CD8-positive, alpha-beta memory T cell (primary cell): Measurements from ENCODE around the gene PAX4. TPM values are rescaled to one million over a fixed set of nuclear protein-coding genes. Genes with fewer than 3 reads are reported as not detected.
A peak's percentile ranks its signal among the peaks of the same experiment; 100 is the strongest.

Source experiments
- CTCF ChIA-PET: fragments of 350-600 bp; sonication (Branson Sonifier 250); formaldehyde crosslinking; loops from one replicate; lab custom pipeline; 2021; ENCODE audit warnings: antibody characterized with exemption; lab: Charles Lee
- POLR2A ChIA-PET: fragments of 350-600 bp; sonication (Branson Sonifier 250); formaldehyde crosslinking; loops from one replicate; lab custom pipeline; 2021; ENCODE audit warnings: antibody characterized with exemption; lab: Charles Lee
- DNase-seq, 5 donors: peaks; one replicate each; pipeline versions ENCODE4 v3.0.0 to v3.0.0-alpha.2; 2020 to 2022; ENCODE audit warnings: mixed read lengths in 1 of 5
- H3K27ac ChIP-seq: one replicate; pipeline ENCODE4 v1.7.0; 2013; ENCODE audit warnings: low read depth, mild to moderate bottlenecking, low read length, moderate library complexity
- H3K27me3 ChIP-seq: 2 replicates; pipeline ENCODE4 v1.7.0; 2013; ENCODE audit warnings: low read length, mild to moderate bottlenecking; ENCODE audit not compliant: insufficient read depth, poor library complexity, severe bottlenecking
- H3K36me3 ChIP-seq: 2 replicates; pipeline ENCODE4 v1.7.0; 2013; ENCODE audit warnings: mild to moderate bottlenecking, low read length, moderate library complexity; ENCODE audit not compliant: insufficient read depth
- H3K4me1 ChIP-seq: 2 replicates; pipeline ENCODE4 v1.7.0; 2013; ENCODE audit warnings: mild to moderate bottlenecking, low read length, moderate library complexity; ENCODE audit not compliant: insufficient read depth
- H3K4me3 ChIP-seq: 2 replicates; pipeline ENCODE4 v1.7.0; 2013; ENCODE audit warnings: mild to moderate bottlenecking, low read length
- H3K9me3 ChIP-seq: 2 replicates; pipeline ENCODE4 v1.7.0; 2013; ENCODE audit warnings: mild to moderate bottlenecking, low read length
- H3K27ac Mint-ChIP-seq, 8 donors: one replicate each; pipeline ENCODE4 v1.8.0; 2020 to 2021; ENCODE audit warnings: mixed read lengths in 8 of 8, mild to moderate bottlenecking in 6 of 8, inconsistent platforms in 3 of 8, moderate library complexity in 3 of 8
- H3K27me3 Mint-ChIP-seq, 2 donors: one replicate each; pipeline ENCODE4 v1.8.0; 2020 to 2021; ENCODE audit warnings: mixed read lengths in 2 of 2, mild to moderate bottlenecking in 1 of 2, moderate library complexity in 1 of 2
- H3K36me3 Mint-ChIP-seq, 3 donors: one replicate each; pipeline ENCODE4 v1.8.0; 2020 to 2021; ENCODE audit warnings: mixed read lengths in 3 of 3, inconsistent platforms in 1 of 3, mild to moderate bottlenecking in 1 of 3
- H3K4me1 Mint-ChIP-seq, 3 donors: one replicate each; pipeline ENCODE4 v1.8.0; 2020 to 2021; ENCODE audit warnings: mixed read lengths in 3 of 3, inconsistent platforms in 1 of 3, mild to moderate bottlenecking in 1 of 3
- H3K4me3 Mint-ChIP-seq, 7 donors: one replicate each; pipeline ENCODE4 v1.8.0; 2020 to 2021; ENCODE audit warnings: mixed read lengths in 7 of 7, mild to moderate bottlenecking in 6 of 7, moderate library complexity in 4 of 7, inconsistent platforms in 2 of 7
- H3K9me3 Mint-ChIP-seq, 5 donors: one replicate each; pipeline ENCODE4 v1.8.0; 2020 to 2022; ENCODE audit warnings: mixed read lengths in 5 of 5, mild to moderate bottlenecking in 3 of 5, moderate library complexity in 2 of 5, inconsistent platforms in 1 of 5
- polyA plus RNA-seq: library from polyadenylated mRNA; unstranded; fragments of 300-500 nt; fragmentation: Illumina TruSeq; gene quantifications from one replicate; pipeline ENCODE4 v1.2.3, GENCODE V29; 2021
- total RNA-seq, 2 experiments: library from RNA; stranded (reverse); gene quantifications; one replicate each; pipeline ENCODE4 v1.2.3, GENCODE V29; 2021

The PAX4 gene, protein sequence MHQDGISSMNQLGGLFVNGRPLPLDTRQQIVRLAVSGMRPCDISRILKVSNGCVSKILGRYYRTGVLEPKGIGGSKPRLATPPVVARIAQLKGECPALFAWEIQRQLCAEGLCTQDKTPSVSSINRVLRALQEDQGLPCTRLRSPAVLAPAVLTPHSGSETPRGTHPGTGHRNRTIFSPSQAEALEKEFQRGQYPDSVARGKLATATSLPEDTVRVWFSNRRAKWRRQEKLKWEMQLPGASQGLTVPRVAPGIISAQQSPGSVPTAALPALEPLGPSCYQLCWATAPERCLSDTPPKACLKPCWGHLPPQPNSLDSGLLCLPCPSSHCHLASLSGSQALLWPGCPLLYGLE
- total RNA-seq, result not detected
- polyA plus RNA-seq, result not detected

DNA sequence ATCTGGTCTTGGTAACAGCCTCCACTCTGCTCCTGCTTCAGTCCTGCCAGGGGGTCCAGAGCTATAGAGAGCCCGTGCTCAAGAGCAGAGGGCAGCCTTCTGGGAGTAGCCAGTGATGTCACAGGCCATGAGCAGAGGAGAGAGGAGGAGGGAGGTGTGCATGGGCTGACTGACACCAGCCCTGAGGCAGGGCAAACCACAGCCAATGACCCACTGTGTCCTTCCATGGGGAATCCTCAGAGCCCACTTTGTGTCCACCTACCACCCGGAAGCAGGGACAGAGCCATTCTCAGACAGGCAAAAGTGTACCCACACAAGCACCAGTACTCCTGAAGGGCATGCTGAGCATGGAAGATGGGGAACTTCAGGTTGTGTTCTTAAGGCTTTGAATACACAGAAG, at the start of gene PAX4:
PAX4 (minus strand) TSS at position 101 of the 400 bp plus-strand sequence. CDS start 2,214 bp downstream, outside the sequence.
- Mint-ChIP-seq H3K4me1 (peaks cover 3 to 7% (median 6%) of the 10 kb centered on the region in 3 donors), H3K9me3 (no peaks in the 10 kb centered on the region), H3K4me3 (peak within 1 kb of the TSS in 1 of 7 donors; percentile 45), H3K36me3 (no peaks in the 10 kb centered on the region), H3K27me3 (peaks cover 22 to 77% of the 10 kb centered on the region in 2 donors), H3K27ac (no peak within 1 kb of the TSS)
- Histone ChIP-seq H3K4me3 (no peak within 1 kb of the TSS), H3K9me3 (no peaks in the 10 kb centered on the region), H3K36me3 (no peaks in the 10 kb centered on the region), H3K4me1 (no peaks in the 10 kb centered on the region), H3K27ac (no peak within 1 kb of the TSS), H3K27me3 (peaks cover 4% of the 10 kb centered on the region)
- DNase-seq, result no peak
- POLR2A ChIA-PET, result no interaction called here
- CTCF ChIA-PET, result no interaction called here

DNA sequence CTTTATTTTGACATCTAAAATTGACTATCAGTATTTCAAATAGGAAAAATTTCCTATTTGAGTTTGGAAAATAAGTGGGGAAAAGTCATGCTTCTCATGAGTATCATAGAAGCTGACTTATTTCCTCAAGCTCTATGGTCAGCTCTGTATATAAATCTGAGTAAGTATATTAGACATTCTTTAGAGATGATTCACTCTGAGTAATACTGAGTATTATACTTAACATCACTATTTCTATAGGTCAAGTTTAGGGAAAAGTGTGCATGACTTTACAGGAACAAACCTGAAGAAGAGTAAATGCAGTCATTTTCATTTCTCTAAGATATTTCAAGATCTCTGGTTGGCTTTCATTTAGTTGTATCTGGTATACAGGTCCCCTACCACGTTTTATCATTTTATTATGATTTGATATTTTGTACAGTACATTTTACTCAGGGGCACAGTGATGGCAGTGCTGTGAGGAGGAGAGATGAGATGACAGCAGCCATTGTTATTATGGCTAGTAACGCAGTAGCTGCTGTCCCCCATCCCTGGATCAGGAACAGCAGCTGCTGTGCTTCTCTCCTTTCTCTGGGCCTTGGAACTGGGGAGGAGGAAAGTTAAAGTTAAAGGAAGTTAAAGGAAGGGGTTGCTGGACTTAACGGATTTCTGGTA, 49.2 kb upstream of the PAX4 start:
- Histone ChIP-seq H3K27ac (no peak overlapping the region), H3K4me1 (no peaks in the 10 kb centered on the region), H3K4me3 (no peak overlapping the region), H3K36me3 (no peaks in the 10 kb centered on the region), H3K9me3 (no peaks in the 10 kb centered on the region), H3K27me3 (no peaks in the 10 kb centered on the region)
- CTCF ChIA-PET, result no interaction called here
- H3K4me3 Mint-ChIP-seq, result no peak overlapping the region
- POLR2A ChIA-PET, result no interaction called here
- peaks cover 6 to 46% (median 8%) of the 10 kb centered on the region in 3 donors for H3K36me3 Mint-ChIP-seq
- no peaks in the 10 kb centered on the region for H3K27me3 Mint-ChIP-seq
- no peaks in the 10 kb centered on the region for H3K9me3 Mint-ChIP-seq
- H3K4me1 Mint-ChIP-seq, result peaks cover 62 to 81% (median 70%) of the 10 kb centered on the region in 3 donors
- DNase-seq, result no peak
- H3K27ac Mint-ChIP-seq, result peak overlapping the region in 3 of 8 donors; percentile 15 to 61 (median 59)

DNA sequence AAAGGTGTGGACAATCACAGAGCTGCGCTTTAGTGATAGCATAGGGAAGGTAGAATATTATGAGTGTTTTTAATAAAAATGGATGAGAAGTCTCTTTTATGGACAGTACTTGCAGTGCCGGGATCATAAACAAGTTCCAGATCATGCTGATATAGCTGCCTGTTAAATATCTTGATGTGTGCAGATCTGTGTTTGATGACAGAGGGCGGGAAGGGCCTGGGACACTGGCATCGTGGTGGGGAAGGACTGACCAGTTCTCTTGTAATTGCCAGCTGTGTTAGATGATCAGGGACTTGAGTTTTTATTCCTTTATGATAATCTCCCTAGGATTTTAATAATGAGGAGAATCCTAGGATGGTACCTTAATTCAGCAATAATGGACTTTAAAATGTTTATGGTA, 48.7 kb upstream of the PAX4 start:
- H3K27me3 ChIP-seq, result no peaks in the 10 kb centered on the region
- no peak overlapping the region for H3K27ac ChIP-seq
- POLR2A ChIA-PET, result no interaction called here
- Mint-ChIP-seq H3K4me3 (no peak overlapping the region), H3K36me3 (peaks cover 4 to 44% (median 6%) of the 10 kb centered on the region in 3 donors), H3K9me3 (no peaks in the 10 kb centered on the region), H3K27me3 (no peaks in the 10 kb centered on the region), H3K27ac (peak overlapping the region in 3 of 8 donors; percentile 10 to 53 (median 51)), H3K4me1 (peaks cover 59 to 81% (median 69%) of the 10 kb centered on the region in 3 donors)
- no peak overlapping the region for H3K4me3 ChIP-seq
- no peaks in the 10 kb centered on the region for H3K9me3 ChIP-seq
- H3K4me1 ChIP-seq, result no peaks in the 10 kb centered on the region
- no peaks in the 10 kb centered on the region for H3K36me3 ChIP-seq
- DNase-seq, result no peak
- CTCF ChIA-PET, result no interaction called here

DNA sequence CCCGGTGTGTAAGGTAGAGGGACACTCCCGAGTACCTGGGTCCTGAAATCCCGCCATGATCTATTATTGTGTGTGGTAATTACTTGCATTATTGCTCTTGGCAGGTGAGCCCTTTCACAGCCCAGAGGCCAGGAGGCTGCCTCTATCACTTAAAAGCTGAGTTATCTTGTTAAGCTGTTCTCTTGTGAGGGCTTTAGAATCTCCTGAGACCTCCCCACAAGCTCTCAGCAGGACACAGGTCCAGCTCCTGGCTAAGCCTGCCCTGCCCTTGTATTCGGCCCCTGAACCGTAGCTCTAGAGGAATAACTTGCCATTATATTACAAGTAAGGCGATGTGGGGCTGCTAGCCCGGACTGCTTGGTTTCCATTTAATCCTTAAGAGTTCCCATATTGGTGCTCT, 48.0 kb upstream of the PAX4 start:
- H3K9me3 Mint-ChIP-seq, result no peaks in the 10 kb centered on the region
- no peaks in the 10 kb centered on the region for H3K27me3 Mint-ChIP-seq
- no peak overlapping the region for H3K4me3 ChIP-seq
- peaks cover 62 to 82% (median 76%) of the 10 kb centered on the region in 3 donors for H3K4me1 Mint-ChIP-seq
- H3K27me3 ChIP-seq, result no peaks in the 10 kb centered on the region
- no peak overlapping the region for H3K27ac ChIP-seq
- no peak for DNase-seq
- CTCF ChIA-PET, result no interaction called here
- H3K4me3 Mint-ChIP-seq, result peak overlapping the region in 1 of 7 donors; percentile 10
- H3K4me1 ChIP-seq, result no peaks in the 10 kb centered on the region
- H3K36me3 ChIP-seq, result no peaks in the 10 kb centered on the region
- POLR2A ChIA-PET, result no interaction called here
- H3K9me3 ChIP-seq, result no peaks in the 10 kb centered on the region
- H3K27ac Mint-ChIP-seq, result peak overlapping the region in 1 of 8 donors; percentile 51
- H3K36me3 Mint-ChIP-seq, result peaks cover 0 to 48% (median 6%) of the 10 kb centered on the region in 3 donors

DNA sequence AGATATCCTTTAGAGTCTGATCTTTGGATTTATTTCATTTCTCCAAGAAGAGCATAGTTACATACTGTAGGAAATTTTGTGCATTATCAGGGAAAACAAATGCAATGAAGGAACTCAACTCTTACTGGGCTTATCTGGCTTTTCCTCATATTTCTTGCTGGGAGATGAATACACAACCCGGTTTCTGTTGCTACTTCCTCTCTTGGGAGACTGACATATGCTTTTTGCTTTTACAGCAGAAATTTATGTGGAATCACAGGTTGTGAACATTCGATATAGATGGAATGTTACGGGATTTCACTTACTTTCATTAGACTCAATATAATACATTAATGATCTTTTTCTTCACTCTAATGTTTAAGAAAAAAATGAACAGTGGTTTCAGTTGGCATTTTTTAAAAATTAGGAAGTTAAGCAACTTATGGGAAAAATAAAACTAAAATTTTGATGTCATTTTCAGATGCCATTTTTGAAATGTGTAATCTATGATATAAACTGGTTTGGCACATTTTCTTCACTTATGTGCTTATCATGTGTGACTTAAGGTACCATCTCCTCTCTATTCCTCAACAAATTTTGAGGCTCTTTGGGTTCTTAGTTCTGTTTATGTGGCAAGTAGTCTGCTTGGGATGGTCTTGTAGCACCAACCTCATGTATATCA, 41.2 kb upstream of the PAX4 start:
- Histone ChIP-seq H3K27me3 (no peaks in the 10 kb centered on the region), H3K4me1 (peaks cover 20% of the 10 kb centered on the region), H3K9me3 (no peaks in the 10 kb centered on the region), H3K27ac (no peak overlapping the region), H3K4me3 (no peak overlapping the region), H3K36me3 (peaks cover 3% of the 10 kb centered on the region)
- peak overlapping the region in 1 of 8 donors; percentile 20 for H3K27ac Mint-ChIP-seq
- peaks cover 5 to 62% (median 15%) of the 10 kb centered on the region in 3 donors for H3K36me3 Mint-ChIP-seq
- H3K4me3 Mint-ChIP-seq, result peak overlapping the region in 1 of 7 donors; percentile 26
- peaks cover 68 to 82% (median 79%) of the 10 kb centered on the region in 3 donors for H3K4me1 Mint-ChIP-seq
- no peaks in the 10 kb centered on the region for H3K9me3 Mint-ChIP-seq
- POLR2A ChIA-PET, result no interaction called here
- CTCF ChIA-PET, result no interaction called here
- DNase-seq, result no peak
- H3K27me3 Mint-ChIP-seq, result no peaks in the 10 kb centered on the region

DNA sequence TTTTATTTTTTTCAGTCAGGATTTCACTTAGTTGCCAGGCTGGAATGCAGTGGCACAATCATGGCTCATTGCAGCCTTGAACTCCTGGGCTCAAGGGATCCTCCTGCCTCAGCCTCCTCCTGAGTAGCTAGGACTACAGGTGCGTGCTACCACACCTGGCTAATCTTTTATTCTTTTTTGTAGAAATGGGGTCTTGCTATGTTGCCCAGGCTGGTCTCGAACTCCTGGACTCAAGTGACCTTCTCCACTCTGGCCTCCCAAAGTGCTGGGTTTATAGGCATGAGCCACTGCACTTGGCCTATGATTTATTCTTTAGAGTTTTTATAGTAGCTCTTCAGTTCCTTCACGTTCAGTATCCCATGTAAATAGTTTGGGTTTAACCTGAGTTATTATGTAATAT, 39.6 kb upstream of the PAX4 start:
- no peaks in the 10 kb centered on the region for H3K9me3 ChIP-seq
- Mint-ChIP-seq H3K9me3 (no peaks in the 10 kb centered on the region), H3K27ac (peak overlapping the region in 1 of 8 donors; percentile 61), H3K4me3 (no peak overlapping the region), H3K36me3 (peaks cover 5 to 59% (median 15%) of the 10 kb centered on the region in 3 donors), H3K27me3 (no peaks in the 10 kb centered on the region), H3K4me1 (peaks cover 78 to 90% (median 87%) of the 10 kb centered on the region in 3 donors)
- H3K4me3 ChIP-seq, result no peak overlapping the region
- peaks cover 3% of the 10 kb centered on the region for H3K36me3 ChIP-seq
- no peaks in the 10 kb centered on the region for H3K27me3 ChIP-seq
- ChIA-PET POLR2A (no interaction called here), CTCF (no interaction called here)
- H3K27ac ChIP-seq, result no peak overlapping the region
- no peak for DNase-seq
- H3K4me1 ChIP-seq, result peaks cover 36% of the 10 kb centered on the region

DNA sequence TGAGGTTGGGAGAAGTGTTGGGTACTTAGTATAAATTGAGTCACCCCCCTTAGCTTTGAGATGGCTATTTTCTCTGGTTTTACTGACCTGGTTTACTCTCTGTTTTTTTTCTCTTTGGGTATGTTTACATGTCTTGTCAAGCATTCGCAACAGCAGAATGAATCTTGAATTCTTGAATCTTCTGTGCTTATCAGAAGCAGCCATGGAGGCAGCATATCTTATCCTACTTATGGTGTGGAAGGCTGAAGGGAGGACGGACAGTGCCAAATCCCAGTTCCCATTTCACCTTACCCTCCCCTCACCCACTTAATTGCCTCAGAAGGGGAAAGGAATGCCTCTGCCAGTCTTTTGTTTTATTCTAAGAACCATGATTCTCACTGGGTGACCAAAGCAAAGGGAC, 37.8 kb upstream of the PAX4 start:
- H3K4me1 ChIP-seq, result peaks cover 46% of the 10 kb centered on the region
- H3K27me3 Mint-ChIP-seq, result no peaks in the 10 kb centered on the region
- peak overlapping the region in 2 of 7 donors; percentile 30 to 63 for H3K4me3 Mint-ChIP-seq
- no peak overlapping the region for H3K4me3 ChIP-seq
- ChIA-PET CTCF (no interaction called here), POLR2A (no interaction called here)
- no peaks in the 10 kb centered on the region for H3K9me3 ChIP-seq
- peaks cover 3% of the 10 kb centered on the region for H3K36me3 ChIP-seq
- H3K9me3 Mint-ChIP-seq, result no peaks in the 10 kb centered on the region
- H3K36me3 Mint-ChIP-seq, result peaks cover 5 to 60% (median 13%) of the 10 kb centered on the region in 3 donors
- no peaks in the 10 kb centered on the region for H3K27me3 ChIP-seq
- no peak for DNase-seq
- H3K27ac ChIP-seq, result no peak overlapping the region
- peaks cover 80 to 88% (median 87%) of the 10 kb centered on the region in 3 donors for H3K4me1 Mint-ChIP-seq
- peak overlapping the region in 1 of 8 donors; percentile 20 for H3K27ac Mint-ChIP-seq
